SH-SY5Y (cell line): ENCODE measurements around the gene TUSC2.

Experiments used
- GATA2 ChIP-seq: IDR thresholded peaks from 2 replicates; pipeline ENCODE4 v1.6.1; 2011; ENCODE audit warnings: mild to moderate bottlenecking, low read depth, low read length
- GATA3 ChIP-seq: IDR thresholded peaks from 2 replicates; pipeline ENCODE4 v1.6.1; 2011; ENCODE audit warnings: low read depth, mild to moderate bottlenecking, low read length, moderate library complexity

DNA sequence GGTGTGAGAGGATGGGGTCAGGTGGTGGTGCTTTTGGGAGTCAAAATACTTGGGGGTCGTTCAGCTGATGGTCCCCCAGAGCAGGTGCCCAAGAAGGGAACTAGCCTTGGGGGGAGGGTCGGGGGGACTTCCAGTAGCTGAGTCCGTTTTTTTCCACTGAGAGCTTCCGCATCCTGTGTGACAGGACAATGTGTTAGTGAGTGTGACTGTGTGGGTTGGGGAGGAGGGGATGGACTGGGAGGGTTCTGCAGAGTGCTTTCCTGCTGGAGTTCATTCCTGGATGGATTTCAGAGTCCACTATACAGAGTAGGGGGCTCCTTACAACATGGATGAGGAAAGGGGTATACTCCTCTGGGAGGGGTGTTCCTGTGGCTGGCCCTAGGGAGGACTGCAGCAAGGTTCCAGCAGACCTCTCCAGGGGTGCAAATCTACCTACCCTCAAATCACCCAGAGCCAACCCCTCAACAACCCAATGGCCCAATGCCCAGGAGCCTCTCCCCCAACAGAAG, 4.9 kb downstream of the TUSC2 start:
- TF ChIP-seq GATA2 = no peak
- TF ChIP-seq GATA3 = no peak
